ENCODE data around the gene TMEM91. TPM values are rescaled to one million over a fixed set of nuclear protein-coding genes. Genes with fewer than 3 reads are reported as not detected.
"Not testable (repeated sequence)": the region's sequence is repeated elsewhere in the genome, so short reads cannot be mapped to it uniquely, and the experiment has no call there.

TMEM91 gene
- total RNA-seq, 2 experiments from 2014 or later = 2.2 to 3.0 TPM

DNA sequence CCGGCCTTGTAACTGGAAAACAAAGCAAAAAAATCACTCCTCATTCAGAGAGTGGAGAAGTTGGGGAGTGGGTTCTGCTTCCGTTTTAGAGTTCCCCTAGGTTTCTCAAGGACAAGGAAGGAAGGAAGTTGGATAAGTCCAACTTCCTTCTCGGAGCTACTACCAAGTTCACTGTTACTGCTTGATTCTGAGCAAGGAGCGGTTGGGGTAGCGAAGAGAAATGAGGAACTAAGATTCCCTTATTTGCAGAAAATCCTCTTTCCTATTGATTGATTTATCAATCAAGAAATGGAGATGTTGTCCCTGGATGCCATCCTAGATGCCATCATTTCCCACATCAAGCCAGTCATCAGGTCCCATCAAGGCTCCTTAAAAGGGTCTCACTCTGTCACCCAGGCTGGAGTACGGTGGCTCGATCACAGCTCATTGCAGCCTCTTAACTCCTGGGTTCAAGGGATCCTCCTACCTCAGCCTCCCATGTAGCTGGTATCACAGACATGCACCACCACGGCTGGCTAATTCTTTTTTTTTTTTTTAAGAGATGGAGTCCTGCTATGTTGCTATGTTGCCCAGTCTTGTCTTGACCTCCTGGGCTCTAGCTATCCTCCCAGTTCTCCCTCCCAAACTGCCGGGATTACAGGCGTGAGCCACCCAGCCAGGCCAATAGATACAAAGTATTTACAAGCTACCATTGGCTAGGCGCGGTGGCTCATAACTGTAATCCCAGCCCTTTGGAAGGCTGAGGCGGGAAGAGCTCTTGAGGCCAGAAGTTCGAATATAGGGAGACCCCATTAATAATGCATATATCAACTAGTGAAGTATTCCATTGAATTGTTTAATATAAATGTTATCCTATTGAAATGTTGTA lies 11.6 kb upstream of the TMEM91 start:
- ChIA-PET CTCF (interaction anchor here (0.7 to 4.0 kb wide), 5 partner anchors 9 to 101 kb away, joined by 3 to 20 read pairs (median 3); partner anchors contain the start of genes HNRNPUL1 and TMEM91), POLR2A (interaction anchor here (0.5 to 2.4 kb wide), 11 partner anchors 10 to 1068 kb away, joined by 3 to 31 read pairs (median 4); partner anchors contain the start of gene TGFB1)

DNA sequence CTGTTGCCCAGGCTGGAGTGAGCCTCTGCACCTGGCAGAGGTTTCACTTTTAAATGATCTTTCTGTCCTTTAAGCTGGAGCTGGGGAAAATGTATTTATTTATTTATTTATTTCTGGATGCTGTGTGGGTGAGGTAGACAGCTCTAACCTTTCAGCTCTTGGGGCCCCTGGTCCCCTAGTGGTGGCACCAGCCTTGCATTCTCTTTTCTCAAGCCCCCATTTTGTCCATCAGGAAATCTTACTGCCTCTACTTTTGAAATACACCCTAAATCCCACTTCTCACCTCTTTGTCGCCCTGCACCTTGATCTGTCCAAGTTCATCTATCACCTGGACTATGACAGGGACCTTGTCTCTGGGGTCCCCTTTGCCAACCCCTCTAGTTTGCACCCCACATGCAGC lies 10.2 kb upstream of the TMEM91 start:
- ChIA-PET CTCF (interaction anchor here (0.6 to 4.0 kb wide), 6 partner anchors 14 to 387 kb away, joined by 3 to 20 read pairs (median 4); no protein-coding TSS in a partner anchor), POLR2A (interaction anchor here (0.6 to 1.2 kb wide), 5 partner anchors 14 to 1520 kb away, joined by 3 to 7 read pairs (median 4); no protein-coding TSS in a partner anchor)

DNA sequence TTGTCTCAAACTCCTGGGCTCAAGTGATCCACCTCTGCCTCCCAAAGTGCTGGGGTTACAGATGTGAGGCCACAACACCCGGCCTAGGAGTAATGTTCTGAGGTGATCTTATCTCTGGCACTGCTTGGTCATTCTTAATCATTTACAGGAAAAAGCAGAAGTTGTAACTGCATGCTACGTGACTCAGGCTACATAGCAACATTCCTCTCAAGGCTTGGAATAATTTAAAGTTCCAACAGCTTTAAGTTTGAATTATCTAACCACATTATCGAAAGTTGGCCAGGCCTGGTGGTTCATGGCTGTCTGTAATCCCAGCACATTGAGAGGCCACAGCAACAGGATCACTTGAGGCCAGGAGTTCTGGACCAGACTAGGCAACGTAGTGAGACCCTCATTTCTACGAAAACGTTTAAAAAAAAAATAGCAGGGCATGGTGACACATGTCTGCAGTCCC lies 8.5 kb upstream of the TMEM91 start:
- POLR2A ChIA-PET = no interaction called here
- CTCF ChIA-PET = interaction anchor here (1.3 kb wide), 1 partner anchor 29 kb away, joined by 3 read pairs; no protein-coding TSS in a partner anchor

DNA sequence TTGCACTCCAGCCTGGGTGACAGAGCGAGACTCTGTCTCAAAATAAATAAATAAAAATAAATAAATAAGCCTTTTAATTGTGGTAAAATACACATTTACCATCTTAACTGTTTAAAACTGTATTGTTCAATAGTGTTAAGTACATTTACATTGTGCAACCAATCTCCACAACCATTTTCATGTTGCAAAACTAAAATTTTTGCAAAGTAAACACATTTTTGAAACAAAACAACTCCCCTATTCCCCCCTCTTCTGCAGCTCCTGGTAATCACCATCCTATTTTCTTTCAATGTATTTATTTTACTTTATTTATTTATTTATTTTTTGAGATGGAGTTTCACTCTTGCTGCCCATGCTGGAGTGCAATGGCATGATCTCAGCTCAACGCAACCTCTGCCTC lies 6.6 kb upstream of the TMEM91 start:
- ChIA-PET POLR2A (no interaction called here), CTCF (interaction anchor here (1.2 kb wide), 1 partner anchor 55 kb away, joined by 3 read pairs; no protein-coding TSS in a partner anchor)

DNA sequence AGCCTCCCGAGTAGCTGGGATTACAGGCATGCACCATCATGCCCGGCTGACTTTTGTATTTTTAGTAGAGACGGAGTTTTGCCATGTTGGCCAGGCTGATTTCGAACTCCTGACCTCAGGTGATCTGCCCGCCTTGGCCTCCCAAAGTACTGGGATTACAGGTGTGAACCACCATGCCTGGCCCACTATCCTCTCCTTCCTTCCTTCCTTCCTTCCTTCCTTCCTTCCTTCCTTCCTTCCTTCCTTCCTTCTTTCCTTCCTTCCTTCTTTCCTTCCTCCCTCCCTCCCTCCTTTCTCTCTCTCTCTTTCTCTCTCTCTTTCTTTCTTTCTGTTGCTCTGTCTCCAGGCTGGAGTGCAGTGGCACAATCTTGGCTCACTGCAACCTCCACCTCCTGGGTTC lies 5.2 kb upstream of the TMEM91 start:
- CTCF ChIA-PET, POLR2A ChIA-PET: not testable (repeated sequence)

DNA sequence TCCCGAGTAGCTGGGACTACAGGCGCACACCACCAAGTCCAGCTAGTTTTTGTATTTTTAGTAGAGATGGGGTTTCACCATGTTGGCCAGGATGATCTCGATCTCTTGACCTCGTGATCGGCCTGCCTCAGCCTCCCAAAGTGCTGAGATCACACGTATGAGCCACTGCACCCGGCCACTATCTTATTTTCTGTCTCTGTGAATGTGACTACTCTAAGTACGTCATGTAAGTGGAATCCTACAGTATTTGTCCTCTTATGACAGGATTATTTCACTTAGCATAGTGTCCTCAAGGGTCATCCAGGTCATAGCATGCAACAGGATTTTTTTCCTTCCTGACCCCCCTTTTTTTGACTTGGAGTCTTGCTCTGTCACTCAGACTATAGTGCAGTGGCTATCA lies 4.8 kb upstream of the TMEM91 start:
- POLR2A ChIA-PET = no interaction called here
- CTCF ChIA-PET = no interaction called here

DNA sequence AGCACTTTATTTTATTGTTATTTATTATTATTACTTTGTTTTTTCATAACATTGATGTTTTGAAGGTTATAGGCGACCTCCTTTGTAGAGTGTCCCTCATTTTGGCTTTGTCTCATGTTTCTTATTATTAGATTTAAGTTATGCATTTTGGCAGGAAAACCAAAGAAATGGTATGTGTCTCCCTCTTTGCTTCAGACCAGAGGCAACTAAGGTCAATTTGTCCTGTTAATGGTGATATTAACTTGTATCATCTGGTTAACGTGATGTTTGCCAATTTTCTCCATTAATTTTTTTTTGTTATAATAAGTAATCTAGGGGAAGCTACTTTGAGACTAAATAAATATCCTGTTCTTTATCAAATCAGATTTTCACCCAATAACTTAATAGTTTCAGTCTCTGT lies 3.8 kb upstream of the TMEM91 start:
- POLR2A ChIA-PET = no interaction called here
- CTCF ChIA-PET = no interaction called here

DNA sequence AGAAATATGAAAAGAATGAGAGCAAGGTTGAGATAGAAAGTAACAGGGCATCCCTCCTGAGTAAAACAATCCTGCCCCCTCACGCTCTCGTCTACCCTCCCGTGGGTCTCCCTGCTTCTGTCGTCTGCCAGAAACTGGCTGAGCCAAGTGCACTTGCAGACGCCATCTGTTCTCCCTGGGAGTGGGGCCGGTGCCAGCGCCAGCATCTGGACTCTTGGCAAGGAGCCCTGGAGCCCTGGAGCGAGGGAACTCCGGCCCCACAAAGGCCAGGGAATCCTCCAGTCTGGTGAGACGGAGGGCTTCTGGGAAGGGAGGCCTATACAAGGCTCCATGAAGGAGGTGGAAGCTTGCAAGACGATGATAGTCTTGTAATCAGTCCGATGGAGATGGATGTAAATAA lies 2.3 kb upstream of the TMEM91 start:
- POLR2A ChIA-PET = no interaction called here
- CTCF ChIA-PET = no interaction called here

DNA sequence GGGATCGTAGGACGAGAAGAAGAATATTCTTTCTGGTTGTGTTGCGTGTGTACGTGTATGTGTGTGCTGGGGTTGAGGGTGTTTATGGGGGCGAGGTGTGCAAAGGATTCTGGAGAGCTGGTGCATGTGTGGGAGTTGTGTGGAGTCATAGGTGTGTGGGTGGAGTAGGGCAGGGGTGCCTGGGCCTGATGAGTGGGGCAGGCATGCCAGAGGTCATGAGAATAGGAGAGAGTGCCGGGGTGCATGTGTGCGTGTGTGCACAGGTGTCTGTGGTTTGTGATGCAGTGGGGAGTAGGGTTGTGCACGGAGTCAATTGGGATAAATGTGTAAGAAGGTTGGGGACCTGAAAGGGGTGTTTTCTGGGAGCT lies 649 bp downstream of the TMEM91 start:
- ChIA-PET CTCF (interaction anchor here (0.6 kb wide), 1 partner anchor 91 kb away, joined by 5 read pairs; no protein-coding TSS in a partner anchor), POLR2A (interaction anchor here (0.7 kb wide), 1 partner anchor 9 kb away, joined by 3 read pairs; no protein-coding TSS in a partner anchor)

DNA sequence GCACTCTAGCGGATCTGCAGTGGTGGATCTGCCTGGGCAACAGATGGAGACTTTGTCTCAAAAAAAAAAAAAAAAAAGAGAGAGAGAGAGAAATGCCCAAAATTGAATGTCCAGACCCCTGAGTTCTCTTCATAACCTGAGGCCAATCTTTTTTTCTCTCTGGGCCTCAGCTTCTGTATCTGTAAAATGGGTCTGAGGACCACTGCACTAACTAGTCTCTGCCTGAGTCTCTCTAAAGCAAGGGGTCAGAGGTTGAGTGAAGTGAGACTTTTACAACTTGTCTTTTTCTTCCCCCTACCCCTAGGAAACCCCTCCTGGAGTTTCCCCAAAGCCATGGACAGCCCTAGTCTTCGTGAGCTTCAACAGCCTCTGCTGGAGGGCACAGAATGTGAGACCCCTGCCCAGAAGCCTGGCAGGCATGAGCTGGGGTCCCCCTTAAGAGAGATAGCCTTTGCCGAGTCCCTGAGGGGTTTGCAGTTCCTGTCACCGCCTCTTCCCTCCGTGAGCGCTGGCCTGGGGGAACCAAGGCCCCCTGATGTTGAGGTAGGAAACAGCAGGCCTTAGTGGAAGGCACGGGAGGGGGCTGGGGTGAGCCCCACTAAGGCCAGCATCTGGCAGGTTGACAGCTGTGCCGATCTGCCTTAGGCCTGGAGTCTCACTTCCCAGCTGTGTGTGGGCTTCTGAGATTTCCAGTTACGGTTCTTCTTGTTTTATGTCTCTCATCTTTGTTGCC lies 1.8 kb downstream of the TMEM91 start:
- POLR2A ChIA-PET = no interaction called here
- CTCF ChIA-PET = interaction anchor here (0.7 kb wide), 1 partner anchor 366 kb away, joined by 5 read pairs; no protein-coding TSS in a partner anchor

DNA sequence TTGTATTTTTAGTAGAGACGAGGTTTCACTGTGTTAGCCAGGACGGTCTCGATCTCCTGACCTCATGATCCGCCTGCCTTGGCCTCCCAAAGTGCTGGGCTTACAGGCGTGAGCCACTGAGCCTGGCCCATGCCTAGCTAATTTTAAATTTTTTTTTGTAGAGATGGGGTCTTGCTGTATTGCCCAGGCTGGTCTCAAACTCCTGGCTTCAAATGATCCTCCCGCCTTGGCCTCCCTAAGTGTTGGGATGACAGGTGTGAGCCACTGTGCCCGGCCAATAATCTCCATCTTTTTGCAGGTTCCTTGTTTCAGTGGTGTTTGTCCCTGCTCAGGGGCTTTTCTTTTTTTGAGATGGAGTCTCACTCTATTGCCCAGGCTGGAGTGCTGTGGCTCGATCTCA lies 5.2 kb downstream of the TMEM91 start:
- ChIA-PET CTCF (interaction anchor here (1.0 kb wide), 1 partner anchor 16 kb away, joined by 3 read pairs; no protein-coding TSS in a partner anchor), POLR2A (interaction anchor here (0.6 kb wide), 1 partner anchor 199 kb away, joined by 3 read pairs; no protein-coding TSS in a partner anchor)

DNA sequence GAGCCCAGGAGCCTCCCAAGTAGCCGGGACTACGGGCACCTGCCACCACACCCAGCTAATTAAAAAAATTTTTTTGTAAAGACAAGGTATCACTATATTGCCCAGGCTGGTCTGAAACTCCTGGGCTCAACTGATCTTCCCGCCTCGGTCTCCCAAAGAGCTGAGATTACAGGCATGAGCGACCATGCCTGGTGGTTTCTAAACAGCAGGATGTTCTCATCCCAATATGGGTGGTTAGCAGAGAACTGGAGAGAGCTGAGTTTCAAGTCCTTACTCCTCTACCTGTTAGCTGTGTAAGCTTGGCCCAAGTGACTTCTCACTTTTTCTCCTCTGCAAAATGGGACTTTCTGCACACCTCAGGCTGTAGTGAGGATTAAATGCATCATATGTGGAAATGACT lies 8.0 kb downstream of the TMEM91 start:
- ChIA-PET CTCF (no interaction called here), POLR2A (interaction anchor here (0.5 kb wide), 1 partner anchor 25 kb away, joined by 9 read pairs; no protein-coding TSS in a partner anchor)

DNA sequence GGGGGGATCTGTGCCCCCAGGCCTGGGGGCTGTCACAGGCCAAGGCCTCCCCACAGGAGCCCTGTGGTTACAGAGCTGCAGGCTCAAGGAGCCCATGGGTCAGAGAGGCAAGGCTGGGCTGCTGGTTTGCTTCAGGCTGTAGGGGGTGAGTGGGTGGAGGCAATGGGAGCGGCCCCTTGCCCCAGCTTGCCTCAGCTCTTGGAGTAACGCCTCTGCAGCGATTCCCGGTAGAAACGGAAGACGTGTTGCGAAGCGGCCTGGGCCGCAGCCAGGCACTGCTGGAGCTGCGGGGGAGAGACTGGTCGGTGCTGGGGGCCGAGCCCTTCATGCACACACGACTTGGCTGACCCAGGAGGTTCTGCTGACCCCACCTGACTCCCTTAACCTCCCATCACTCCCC lies 10.1 kb downstream of the TMEM91 start:
- ChIA-PET POLR2A (interaction anchor here (0.6 kb wide), 1 partner anchor 9 kb away, joined by 3 read pairs; no protein-coding TSS in a partner anchor), CTCF (no interaction called here)

DNA sequence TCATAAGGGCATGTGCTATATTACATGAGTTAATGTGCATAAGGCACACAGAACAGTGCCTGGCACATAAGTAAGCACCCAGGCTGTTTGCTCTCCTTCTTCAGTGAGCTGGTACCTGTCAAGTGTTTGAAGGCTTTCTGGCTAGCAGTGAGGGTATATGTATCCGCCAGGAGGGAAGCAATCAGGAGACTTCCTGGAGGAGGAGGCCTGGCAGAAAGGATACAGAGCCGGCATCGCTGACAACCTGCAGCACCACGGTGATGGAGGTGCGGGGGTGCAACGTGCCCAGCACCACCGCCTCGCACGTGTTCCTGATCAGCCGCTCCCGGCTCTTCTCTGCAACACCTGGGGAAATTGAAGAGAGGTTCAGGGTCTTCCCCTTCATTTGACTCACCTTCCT lies 15.3 kb downstream of the TMEM91 start:
- CTCF ChIA-PET = no interaction called here
- POLR2A ChIA-PET = no interaction called here

DNA sequence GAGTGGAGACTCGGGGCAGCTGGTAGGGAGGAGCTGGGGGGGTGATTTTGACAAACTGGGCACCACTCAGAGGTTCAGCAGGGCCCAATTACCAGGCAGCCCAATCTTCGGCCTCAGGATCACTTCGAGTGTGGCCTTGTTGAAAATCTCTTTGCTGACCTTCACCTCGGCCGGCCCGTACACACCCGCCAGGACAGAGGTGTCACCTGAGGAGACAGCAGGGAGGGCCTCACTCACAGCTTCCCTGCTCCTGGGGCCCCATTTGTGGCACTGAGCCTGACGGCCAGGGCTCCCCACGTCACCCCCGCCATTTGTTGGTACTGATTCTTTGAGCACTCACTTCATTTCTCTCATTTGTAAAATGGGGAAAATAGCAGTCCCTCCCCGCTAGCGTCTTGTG lies 16.4 kb downstream of the TMEM91 start:
- CTCF ChIA-PET = interaction anchor here (1.1 kb wide), 1 partner anchor 36 kb away, joined by 3 read pairs; no protein-coding TSS in a partner anchor

DNA sequence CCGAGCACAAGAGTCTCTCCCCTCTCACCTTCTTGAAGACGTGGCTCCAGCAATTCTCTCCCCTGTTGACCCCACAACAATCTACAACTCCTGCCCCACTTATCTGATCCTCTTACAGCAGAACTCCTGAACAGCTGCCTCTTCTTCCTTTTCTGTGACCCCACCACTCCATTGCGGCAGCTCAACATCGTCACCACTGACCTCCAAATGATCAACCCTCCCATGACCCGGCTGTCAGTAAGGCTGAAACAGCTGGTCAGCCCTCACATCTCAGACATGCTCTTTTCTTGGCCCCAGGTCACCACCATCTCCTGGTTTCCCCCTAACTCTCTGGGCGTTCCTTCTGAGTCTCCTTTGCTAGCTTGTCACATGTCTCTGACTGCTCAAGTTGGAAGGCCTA lies 19.0 kb downstream of the TMEM91 start:
- ChIA-PET CTCF (no interaction called here), POLR2A (interaction anchor here (1.1 kb wide), 1 partner anchor 30 kb away, joined by 3 read pairs; no protein-coding TSS in a partner anchor)

More for the DNA sequence above, 16.4 kb downstream of the TMEM91 start:
- POLR2A ChIA-PET = no interaction called here

DNA sequence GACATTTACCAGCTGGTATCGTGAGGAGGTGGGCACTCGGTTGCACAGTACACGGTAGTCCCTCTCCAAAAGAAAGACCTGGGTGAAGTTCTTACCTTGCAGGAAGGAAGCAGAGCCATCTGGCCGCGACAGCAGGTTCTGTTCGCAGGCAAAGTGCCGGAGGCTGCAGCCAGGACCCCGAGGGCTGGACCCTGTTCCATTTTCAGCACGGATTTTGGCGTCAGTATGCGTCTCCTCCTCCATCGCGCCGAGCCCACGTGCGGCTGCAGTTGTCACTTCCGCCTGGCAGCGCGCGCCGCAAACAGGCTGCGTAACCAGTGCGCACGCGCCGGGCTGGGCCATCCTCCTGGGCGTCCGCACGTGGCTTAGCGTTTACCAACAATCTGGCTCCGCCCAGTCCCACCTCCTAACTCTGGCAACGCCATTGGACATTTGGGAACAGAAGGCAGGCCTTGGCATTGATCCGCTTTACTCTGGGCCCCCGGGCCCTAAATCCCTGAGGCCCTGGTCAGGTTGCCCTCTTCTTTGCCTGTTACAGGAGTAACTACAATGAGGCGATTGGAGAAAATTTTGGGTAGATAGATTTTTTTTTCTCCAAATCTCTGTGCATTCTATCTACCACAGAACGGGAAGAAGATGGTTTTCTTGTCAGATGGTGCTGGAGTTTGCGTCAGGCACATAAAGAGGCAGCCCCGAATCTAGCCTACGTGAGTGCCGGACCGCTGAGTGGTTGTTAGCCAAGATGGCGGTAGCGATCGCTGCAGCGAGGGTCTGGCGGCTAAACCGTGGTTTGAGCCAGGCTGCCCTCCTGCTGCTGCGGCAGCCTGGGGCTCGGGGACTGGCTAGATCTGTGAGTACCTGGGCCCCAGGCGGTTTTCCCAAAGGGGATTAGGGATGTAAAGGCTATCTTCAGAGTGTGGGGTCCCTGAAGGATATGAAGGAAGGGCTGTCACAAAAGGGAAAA lies 21.0 kb downstream of the TMEM91 start, which contains the start of the genes BCKDHA and EXOSC5:
TSS of gene BCKDHA (plus strand) at position 733 of the 964 bp plus-strand sequence. CDS start at position 743, 10 bp downstream.
TSS of gene EXOSC5 (minus strand) at position 274 of the 964 bp plus-strand sequence. CDS start at position 243, 31 bp downstream.
- ChIA-PET CTCF (interaction anchor here (0.7 kb wide), 1 partner anchor 30 kb away, joined by 3 read pairs; no protein-coding TSS in a partner anchor), POLR2A (no interaction called here)

DNA sequence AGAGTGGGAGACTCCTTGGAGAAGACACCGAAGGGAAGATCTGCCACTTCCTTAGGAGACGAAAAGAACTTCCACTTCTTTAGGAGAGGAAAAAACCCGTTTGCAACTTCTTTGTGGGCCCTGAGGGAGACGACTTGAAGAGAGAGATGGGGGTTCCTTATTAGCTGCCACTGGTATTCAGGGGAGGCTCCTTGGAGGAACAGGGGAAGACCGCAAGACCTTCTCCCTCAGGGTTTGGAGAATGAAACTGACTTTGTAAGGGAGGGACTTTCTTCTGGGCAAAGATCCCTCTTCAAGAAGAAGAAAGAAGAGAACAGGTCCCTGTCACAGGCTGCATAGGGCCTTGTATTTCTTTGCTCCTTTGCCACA lies 21.7 kb downstream of the TMEM91 start:
- ChIA-PET CTCF (no interaction called here), POLR2A (no interaction called here)

DNA sequence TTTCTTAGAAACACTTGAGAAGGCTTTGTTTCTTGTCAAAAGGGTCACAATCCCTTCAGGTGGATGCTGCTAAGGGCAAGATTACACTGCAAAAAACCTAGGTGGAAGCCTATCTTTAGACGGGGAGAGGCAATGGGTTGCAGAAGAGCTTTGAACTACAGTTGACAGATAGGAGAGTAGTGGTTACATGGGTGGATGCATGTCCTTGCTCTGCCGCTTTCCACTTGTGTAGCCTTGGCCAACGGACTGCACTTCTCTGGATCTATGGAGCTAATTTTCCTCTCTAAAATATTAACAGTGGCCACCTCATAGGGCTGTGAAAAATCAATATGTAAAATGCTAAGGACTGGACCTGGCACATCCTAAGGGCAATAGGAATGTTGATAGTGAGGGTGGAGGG lies 22.3 kb downstream of the TMEM91 start:
- CTCF ChIA-PET = no interaction called here
- POLR2A ChIA-PET = no interaction called here
